ENCODE data around the gene TMEM240. TPM values are rescaled to one million over a fixed set of nuclear protein-coding genes. Genes with fewer than 3 reads are reported as not detected.

TMEM240 gene
- total and polyA plus RNA-seq, 2 of the 8 experiments (the other 6 are each of a cell fraction or from before 2014, with no cell fraction given), result 3.6 to 5.7 TPM

DNA sequence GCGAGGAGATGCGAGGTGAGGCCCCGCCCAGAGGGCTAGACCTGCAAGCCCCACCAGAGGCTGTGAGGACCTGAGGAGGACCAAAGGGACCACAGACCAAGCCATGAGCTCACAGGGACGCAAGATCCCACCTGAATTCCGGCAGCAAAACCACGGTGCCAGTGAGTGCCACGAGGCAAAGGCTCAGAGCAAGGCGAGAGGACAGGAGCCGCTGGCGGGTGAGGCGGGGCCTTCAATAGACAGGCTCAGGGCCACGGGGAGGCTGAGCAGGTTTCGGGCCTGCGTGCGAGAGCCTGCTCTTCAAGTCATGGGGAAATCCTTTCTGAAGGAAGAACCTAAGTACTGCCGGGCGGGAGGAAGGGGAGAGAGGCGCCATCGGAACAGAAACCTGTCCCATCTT is 7.1 kb upstream of the TMEM240 start (continued):
- TF ChIP-seq, protein P1, sequence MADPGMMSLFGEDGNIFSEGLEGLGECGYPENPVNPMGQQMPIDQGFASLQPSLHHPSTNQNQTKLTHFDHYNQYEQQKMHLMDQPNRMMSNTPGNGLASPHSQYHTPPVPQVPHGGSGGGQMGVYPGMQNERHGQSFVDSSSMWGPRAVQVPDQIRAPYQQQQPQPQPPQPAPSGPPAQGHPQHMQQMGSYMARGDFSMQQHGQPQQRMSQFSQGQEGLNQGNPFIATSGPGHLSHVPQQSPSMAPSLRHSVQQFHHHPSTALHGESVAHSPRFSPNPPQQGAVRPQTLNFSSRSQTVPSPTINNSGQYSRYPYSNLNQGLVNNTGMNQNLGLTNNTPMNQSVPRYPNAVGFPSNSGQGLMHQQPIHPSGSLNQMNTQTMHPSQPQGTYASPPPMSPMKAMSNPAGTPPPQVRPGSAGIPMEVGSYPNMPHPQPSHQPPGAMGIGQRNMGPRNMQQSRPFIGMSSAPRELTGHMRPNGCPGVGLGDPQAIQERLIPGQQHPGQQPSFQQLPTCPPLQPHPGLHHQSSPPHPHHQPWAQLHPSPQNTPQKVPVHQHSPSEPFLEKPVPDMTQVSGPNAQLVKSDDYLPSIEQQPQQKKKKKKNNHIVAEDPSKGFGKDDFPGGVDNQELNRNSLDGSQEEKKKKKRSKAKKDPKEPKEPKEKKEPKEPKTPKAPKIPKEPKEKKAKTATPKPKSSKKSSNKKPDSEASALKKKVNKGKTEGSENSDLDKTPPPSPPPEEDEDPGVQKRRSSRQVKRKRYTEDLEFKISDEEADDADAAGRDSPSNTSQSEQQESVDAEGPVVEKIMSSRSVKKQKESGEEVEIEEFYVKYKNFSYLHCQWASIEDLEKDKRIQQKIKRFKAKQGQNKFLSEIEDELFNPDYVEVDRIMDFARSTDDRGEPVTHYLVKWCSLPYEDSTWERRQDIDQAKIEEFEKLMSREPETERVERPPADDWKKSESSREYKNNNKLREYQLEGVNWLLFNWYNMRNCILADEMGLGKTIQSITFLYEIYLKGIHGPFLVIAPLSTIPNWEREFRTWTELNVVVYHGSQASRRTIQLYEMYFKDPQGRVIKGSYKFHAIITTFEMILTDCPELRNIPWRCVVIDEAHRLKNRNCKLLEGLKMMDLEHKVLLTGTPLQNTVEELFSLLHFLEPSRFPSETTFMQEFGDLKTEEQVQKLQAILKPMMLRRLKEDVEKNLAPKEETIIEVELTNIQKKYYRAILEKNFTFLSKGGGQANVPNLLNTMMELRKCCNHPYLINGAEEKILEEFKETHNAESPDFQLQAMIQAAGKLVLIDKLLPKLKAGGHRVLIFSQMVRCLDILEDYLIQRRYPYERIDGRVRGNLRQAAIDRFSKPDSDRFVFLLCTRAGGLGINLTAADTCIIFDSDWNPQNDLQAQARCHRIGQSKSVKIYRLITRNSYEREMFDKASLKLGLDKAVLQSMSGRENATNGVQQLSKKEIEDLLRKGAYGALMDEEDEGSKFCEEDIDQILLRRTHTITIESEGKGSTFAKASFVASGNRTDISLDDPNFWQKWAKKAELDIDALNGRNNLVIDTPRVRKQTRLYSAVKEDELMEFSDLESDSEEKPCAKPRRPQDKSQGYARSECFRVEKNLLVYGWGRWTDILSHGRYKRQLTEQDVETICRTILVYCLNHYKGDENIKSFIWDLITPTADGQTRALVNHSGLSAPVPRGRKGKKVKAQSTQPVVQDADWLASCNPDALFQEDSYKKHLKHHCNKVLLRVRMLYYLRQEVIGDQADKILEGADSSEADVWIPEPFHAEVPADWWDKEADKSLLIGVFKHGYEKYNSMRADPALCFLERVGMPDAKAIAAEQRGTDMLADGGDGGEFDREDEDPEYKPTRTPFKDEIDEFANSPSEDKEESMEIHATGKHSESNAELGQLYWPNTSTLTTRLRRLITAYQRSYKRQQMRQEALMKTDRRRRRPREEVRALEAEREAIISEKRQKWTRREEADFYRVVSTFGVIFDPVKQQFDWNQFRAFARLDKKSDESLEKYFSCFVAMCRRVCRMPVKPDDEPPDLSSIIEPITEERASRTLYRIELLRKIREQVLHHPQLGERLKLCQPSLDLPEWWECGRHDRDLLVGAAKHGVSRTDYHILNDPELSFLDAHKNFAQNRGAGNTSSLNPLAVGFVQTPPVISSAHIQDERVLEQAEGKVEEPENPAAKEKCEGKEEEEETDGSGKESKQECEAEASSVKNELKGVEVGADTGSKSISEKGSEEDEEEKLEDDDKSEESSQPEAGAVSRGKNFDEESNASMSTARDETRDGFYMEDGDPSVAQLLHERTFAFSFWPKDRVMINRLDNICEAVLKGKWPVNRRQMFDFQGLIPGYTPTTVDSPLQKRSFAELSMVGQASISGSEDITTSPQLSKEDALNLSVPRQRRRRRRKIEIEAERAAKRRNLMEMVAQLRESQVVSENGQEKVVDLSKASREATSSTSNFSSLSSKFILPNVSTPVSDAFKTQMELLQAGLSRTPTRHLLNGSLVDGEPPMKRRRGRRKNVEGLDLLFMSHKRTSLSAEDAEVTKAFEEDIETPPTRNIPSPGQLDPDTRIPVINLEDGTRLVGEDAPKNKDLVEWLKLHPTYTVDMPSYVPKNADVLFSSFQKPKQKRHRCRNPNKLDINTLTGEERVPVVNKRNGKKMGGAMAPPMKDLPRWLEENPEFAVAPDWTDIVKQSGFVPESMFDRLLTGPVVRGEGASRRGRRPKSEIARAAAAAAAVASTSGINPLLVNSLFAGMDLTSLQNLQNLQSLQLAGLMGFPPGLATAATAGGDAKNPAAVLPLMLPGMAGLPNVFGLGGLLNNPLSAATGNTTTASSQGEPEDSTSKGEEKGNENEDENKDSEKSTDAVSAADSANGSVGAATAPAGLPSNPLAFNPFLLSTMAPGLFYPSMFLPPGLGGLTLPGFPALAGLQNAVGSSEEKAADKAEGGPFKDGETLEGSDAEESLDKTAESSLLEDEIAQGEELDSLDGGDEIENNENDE (IDR thresholded peaks at IDR 0.05; ENCODE audit: insufficient replicate concordance, low read length), result no peak
- TF ChIP-seq SIX5 (IDR thresholded peaks at IDR 0.05; ENCODE audit: low read depth, low read length), result no peak
- TF ChIP-seq HDAC6 (IDR thresholded peaks at IDR 0.05; ENCODE audit: low read depth, low read length), result no peak
- TF ChIP-seq ZNF274 (IDR thresholded peaks at IDR 0.05; ENCODE audit: borderline replicate concordance, extremely low read depth, low read length), result no peak
- TF ChIP-seq SAP30 (IDR thresholded peaks at IDR 0.05; ENCODE audit: insufficient read depth, insufficient replicate concordance, low read length), result no peak
- TF ChIP-seq, protein P2, sequence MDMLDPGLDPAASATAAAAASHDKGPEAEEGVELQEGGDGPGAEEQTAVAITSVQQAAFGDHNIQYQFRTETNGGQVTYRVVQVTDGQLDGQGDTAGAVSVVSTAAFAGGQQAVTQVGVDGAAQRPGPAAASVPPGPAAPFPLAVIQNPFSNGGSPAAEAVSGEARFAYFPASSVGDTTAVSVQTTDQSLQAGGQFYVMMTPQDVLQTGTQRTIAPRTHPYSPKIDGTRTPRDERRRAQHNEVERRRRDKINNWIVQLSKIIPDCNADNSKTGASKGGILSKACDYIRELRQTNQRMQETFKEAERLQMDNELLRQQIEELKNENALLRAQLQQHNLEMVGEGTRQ (IDR thresholded peaks at IDR 0.05; ENCODE audit: low read length), result no peak
